ENCODE data around the gene HDAC9. TPM values are rescaled to one million over a fixed set of nuclear protein-coding genes. Genes with fewer than 3 reads are reported as not detected.

Gene HDAC9
- total and polyA plus RNA-seq, 2 of the 13 experiments (the other 11 are each of a cell fraction or from before 2014, with no cell fraction given), result 0.05 to 0.07 TPM

GRCh38 chr7:18831943-18832342 is 336.4 kb downstream of the HDAC9 start:
- no peaks in the 10 kb centered on the region for H3K79me2 ChIP-seq (ENCODE audit: insufficient read depth, low read length)
- BruUV-seq (replicated peaks), result no TSS peak
- 0% methylated on average over 2 of the region's 2 CpGs for WGBS (ENCODE audit: low lambda C conversion rate)
- FAIRE-seq, result no peak
- no peak overlapping the region for H3K9ac ChIP-seq (ENCODE audit: insufficient read depth, low read depth, low read length)
- ChIA-PET CTCF (ENCODE audit: low intra/inter-chr PET ratio, low total read pairs) (no interaction called here), POLR2A (no interaction called here)
- no peak overlapping the region for H3K4me2 ChIP-seq (ENCODE audit: low read depth, low read length)
- intact Hi-C loops (cut with micrococcal nuclease; ENCODE audit: unreplicated experiment) (no loop called here), in situ Hi-C loops (cut with HindIII; ENCODE audit: extremely low pct_ligation_motif_present, low pct_unique_long_range_greater_than_20kb) (no loop called here)
- TF ChIP-seq, protein P1, sequence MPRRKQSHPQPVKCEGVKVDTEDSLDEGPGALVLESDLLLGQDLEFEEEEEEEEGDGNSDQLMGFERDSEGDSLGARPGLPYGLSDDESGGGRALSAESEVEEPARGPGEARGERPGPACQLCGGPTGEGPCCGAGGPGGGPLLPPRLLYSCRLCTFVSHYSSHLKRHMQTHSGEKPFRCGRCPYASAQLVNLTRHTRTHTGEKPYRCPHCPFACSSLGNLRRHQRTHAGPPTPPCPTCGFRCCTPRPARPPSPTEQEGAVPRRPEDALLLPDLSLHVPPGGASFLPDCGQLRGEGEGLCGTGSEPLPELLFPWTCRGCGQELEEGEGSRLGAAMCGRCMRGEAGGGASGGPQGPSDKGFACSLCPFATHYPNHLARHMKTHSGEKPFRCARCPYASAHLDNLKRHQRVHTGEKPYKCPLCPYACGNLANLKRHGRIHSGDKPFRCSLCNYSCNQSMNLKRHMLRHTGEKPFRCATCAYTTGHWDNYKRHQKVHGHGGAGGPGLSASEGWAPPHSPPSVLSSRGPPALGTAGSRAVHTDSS (CRISPR knock-in tag; conservative IDR thresholded peaks at IDR 0.05), result no peak
- no peaks in the 10 kb centered on the region for H4K20me1 ChIP-seq (ENCODE audit: insufficient read depth, low read length)
- H2AFZ ChIP-seq (ENCODE audit: low read length), result no peak overlapping the region
- no peaks in the 10 kb centered on the region for H3K4me1 ChIP-seq (ENCODE audit: insufficient read depth, low read length)
- no peak for DNase-seq (ENCODE audit: low spot score)
- H3K36me3 ChIP-seq (replicated peaks in 1 of 2; ENCODE audit: control insufficient read depth in 1 of 2, insufficient read depth in 2 of 2, low read length in 2 of 2), result no peaks in the 10 kb centered on the region
- no peak overlapping the region for H3K27ac ChIP-seq (ENCODE audit: extremely low read length, insufficient read depth, low read length)
- H3K27me3 ChIP-seq (ENCODE audit: control insufficient read depth in 1 of 2, insufficient read depth in 2 of 2, low read length in 2 of 2), result no peaks in the 10 kb centered on the region
- peaks cover 35% of the 10 kb centered on the region for H3K9me3 ChIP-seq (ENCODE audit: low read length)
- no peak for ATAC-seq
- H3K4me3 ChIP-seq (replicated peaks in 1 of 3; ENCODE audit: insufficient read depth in 1 of 3, low read depth in 2 of 3, low read length in 3 of 3), result no peak overlapping the region

- no peak overlapping the region for H3K4me2 ChIP-seq (ENCODE audit: low read depth, low read length)
- FAIRE-seq (no peak), ATAC-seq (no peak), DNase-seq (ENCODE audit: low spot score) (no peak)
- POLR2A ChIA-PET, result no interaction called here
- peaks cover 43% of the 10 kb centered on the region for H3K9me3 ChIP-seq (ENCODE audit: low read length)
- H4K20me1 ChIP-seq (ENCODE audit: insufficient read depth, low read length), result no peaks in the 10 kb centered on the region
- 2% methylated on average over 8 of the region's 8 CpGs for WGBS (ENCODE audit: low lambda C conversion rate)
- TF ChIP-seq GABPA (IDR thresholded peaks at IDR 0.05; ENCODE audit: low read depth, low read length), result no peak
- TF ChIP-seq GABPA (CRISPR knock-in tag; IDR thresholded peaks at IDR 0.05; ENCODE audit: low read depth), result no peak
- TF ChIP-seq ZNF577 (CRISPR knock-in tag; IDR thresholded peaks at IDR 0.05; ENCODE audit: borderline replicate concordance, low read depth), result no peak
- TF ChIP-seq, protein P2, sequence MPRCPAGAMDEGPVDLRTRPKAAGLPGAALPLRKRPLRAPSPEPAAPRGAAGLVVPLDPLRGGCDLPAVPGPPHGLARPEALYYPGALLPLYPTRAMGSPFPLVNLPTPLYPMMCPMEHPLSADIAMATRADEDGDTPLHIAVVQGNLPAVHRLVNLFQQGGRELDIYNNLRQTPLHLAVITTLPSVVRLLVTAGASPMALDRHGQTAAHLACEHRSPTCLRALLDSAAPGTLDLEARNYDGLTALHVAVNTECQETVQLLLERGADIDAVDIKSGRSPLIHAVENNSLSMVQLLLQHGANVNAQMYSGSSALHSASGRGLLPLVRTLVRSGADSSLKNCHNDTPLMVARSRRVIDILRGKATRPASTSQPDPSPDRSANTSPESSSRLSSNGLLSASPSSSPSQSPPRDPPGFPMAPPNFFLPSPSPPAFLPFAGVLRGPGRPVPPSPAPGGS (CRISPR knock-in tag; IDR thresholded peaks at IDR 0.05), result no peak
- TF ChIP-seq CENPT (CRISPR knock-in tag; IDR thresholded peaks at IDR 0.05; ENCODE audit: low read depth), result no peak
- intact Hi-C loops (cut with micrococcal nuclease; ENCODE audit: unreplicated experiment), result no loop called here
- no peak overlapping the region for H3K9ac ChIP-seq (ENCODE audit: insufficient read depth, low read depth, low read length)
- no TSS peak for BruUV-seq (replicated peaks)
- H3K4me1 ChIP-seq (ENCODE audit: insufficient read depth, low read length), result no peaks in the 10 kb centered on the region
- no peak overlapping the region for H3K4me3 ChIP-seq (replicated peaks in 1 of 3; ENCODE audit: insufficient read depth in 1 of 3, low read depth in 2 of 3, low read length in 3 of 3)
- in situ Hi-C loops (cut with HindIII; ENCODE audit: extremely low pct_ligation_motif_present, low pct_unique_long_range_greater_than_20kb), result no loop called here
- H3K27ac ChIP-seq (ENCODE audit: extremely low read length, insufficient read depth, low read length), result no peak overlapping the region
- H3K79me2 ChIP-seq (ENCODE audit: insufficient read depth, low read length), result no peaks in the 10 kb centered on the region
- H2AFZ ChIP-seq (ENCODE audit: low read length), result no peak overlapping the region
- H3K27me3 ChIP-seq (ENCODE audit: control insufficient read depth in 1 of 2, insufficient read depth in 2 of 2, low read length in 2 of 2), result no peaks in the 10 kb centered on the region
- no peaks in the 10 kb centered on the region for H3K36me3 ChIP-seq (replicated peaks in 1 of 2; ENCODE audit: control insufficient read depth in 1 of 2, insufficient read depth in 2 of 2, low read length in 2 of 2)
- CTCF ChIA-PET (ENCODE audit: low intra/inter-chr PET ratio, low total read pairs), result no interaction called here
Measured at GRCh38 chr7:18834577-18834976, 339.0 kb downstream of the HDAC9 start.
